ENCODE data around the gene BEST2. TPM values are rescaled to one million over a fixed set of nuclear protein-coding genes. Genes with fewer than 3 reads are reported as not detected.
"Not testable (repeated sequence)": the region's sequence is repeated elsewhere in the genome, so short reads cannot be mapped to it uniquely, and the experiment has no call there.

The BEST2 gene
- total RNA-seq, 4 donors from 2014 or later: not detected

GRCh38 chr19:12722566-12723380 lies 28.8 kb upstream of the BEST2 start:
- Histone ChIP-seq H3K36me3 (peaks cover 0 to 19% of the 10 kb centered on the region in 2 donors), H3K4me1 (peaks cover 0 to 57% (median 23%) of the 10 kb centered on the region in 3 donors), H3K27me3 (no peaks in the 10 kb centered on the region), H3K9me3 (no peaks in the 10 kb centered on the region), H3K27ac (peak overlapping the region; percentile 92 to 99 (median 96)), H3K4me3 (peak overlapping the region; percentile 90 to 92)
- TF ChIP-seq EP300 (IDR thresholded peaks at IDR 0.05): no peak
- peak; percentile 80 for TF ChIP-seq POLR2AphosphoS5 (IDR thresholded peaks at IDR 0.05)
- peak in 1 of 2 donors; percentile 20 for TF ChIP-seq POLR2A (IDR thresholded peaks at IDR 0.05)
- 1 to 2% methylated on average over 11 to 20 of the region's 32 CpGs for WGBS, 2 donors (ENCODE audit: low coverage in 1 of 2)
- ATAC-seq: peak; percentile 94

- H3K27ac ChIP-seq: peak overlapping the region; percentile 49 to 99 (median 90)
- TF ChIP-seq CTCF (IDR thresholded peaks at IDR 0.05) (no peak), POLR2AphosphoS5 (IDR thresholded peaks at IDR 0.05) (no peak), POLR2A (IDR thresholded peaks at IDR 0.05) (no peak), EP300 (IDR thresholded peaks at IDR 0.05) (no peak)
- WGBS, 2 donors (ENCODE audit: low coverage in 1 of 2): 0 to 2% methylated on average over 1 to 6 of the region's 7 CpGs
- H3K36me3 ChIP-seq: peaks cover 0 to 19% of the 10 kb centered on the region in 2 donors
- H3K4me3 ChIP-seq: peak overlapping the region; percentile 90 to 92
- H3K27me3 ChIP-seq: no peaks in the 10 kb centered on the region
- ATAC-seq: no peak
- peaks cover 0 to 52% (median 23%) of the 10 kb centered on the region in 3 donors for H3K4me1 ChIP-seq
- no peaks in the 10 kb centered on the region for H3K9me3 ChIP-seq
Measured at GRCh38 chr19:12723381-12723640, 28.3 kb upstream of the BEST2 start.

DNA sequence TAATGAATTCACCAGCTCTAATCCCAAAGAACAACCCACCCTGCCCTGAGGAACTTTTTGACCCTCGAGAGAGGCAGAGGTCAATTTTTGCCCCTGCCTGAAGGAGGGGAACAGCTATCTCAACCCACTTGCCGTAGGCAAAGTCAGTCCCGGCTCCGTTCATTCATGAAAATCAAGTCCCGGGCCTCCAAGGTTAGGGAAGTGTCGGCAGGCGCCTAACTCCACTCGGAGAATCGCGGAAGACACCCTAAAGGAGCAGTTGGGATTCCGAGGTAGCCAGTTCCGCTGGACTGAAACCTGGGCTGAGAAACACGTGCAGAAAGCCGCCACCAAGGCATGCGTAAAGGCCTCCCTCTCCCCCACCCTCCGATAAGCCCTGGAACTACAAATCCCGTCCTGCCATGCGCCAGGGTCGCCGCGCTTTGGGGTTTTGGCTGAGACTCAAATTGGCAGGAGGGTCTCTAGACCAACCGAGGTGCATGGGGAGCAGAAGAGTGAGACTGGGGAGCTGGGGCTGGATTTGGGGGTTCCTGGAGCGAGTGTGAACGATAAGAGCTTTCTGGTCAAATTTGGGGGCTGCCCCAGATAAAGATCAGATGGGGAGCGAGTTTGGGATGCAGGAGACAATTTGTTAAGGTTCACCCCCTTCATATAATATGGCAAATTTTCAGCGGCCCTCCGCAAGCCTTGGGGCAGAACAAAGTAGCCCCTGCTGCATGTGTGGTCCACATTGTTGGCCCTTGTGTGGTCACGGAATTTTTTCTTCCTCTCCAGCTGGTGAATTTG lies 27.8 kb upstream of the BEST2 start, which contains the start of gene TNPO2:
TSS of gene TNPO2 (minus strand) at position 292 of the 786 bp plus-strand sequence. CDS start 2,955 bp downstream, outside the sequence.
- H3K27me3 ChIP-seq: no peaks in the 10 kb centered on the region
- H3K4me1 ChIP-seq: peaks cover 0 to 47% (median 23%) of the 10 kb centered on the region in 3 donors
- H3K9me3 ChIP-seq: no peaks in the 10 kb centered on the region
- peak within 1 kb of the TSS; percentile 49 to 99 (median 90) for H3K27ac ChIP-seq
- 8 to 25% methylated on average over 4 to 5 of the region's 28 CpGs for WGBS, 2 donors (ENCODE audit: low coverage in 1 of 2)
- peaks cover 0 to 19% of the 10 kb centered on the region in 2 donors for H3K36me3 ChIP-seq
- no peak for TF ChIP-seq CTCF (IDR thresholded peaks at IDR 0.05)
- no peak for TF ChIP-seq EP300 (IDR thresholded peaks at IDR 0.05)
- TF ChIP-seq POLR2AphosphoS5 (IDR thresholded peaks at IDR 0.05): no peak
- TF ChIP-seq POLR2A (IDR thresholded peaks at IDR 0.05): no peak
- ATAC-seq: no peak
- H3K4me3 ChIP-seq: peak within 1 kb of the TSS; percentile 90 to 92

- H3K27ac ChIP-seq, H3K27me3 ChIP-seq, H3K4me3 ChIP-seq, H3K9me3 ChIP-seq, ATAC-seq: not testable (repeated sequence)
- peaks cover 0 to 32% of the 10 kb centered on the region in 2 donors for H3K36me3 ChIP-seq
- 82 to 97% methylated on average over 7 to 8 of the region's 10 CpGs for WGBS, 2 donors (ENCODE audit: low coverage in 1 of 2)
- peaks cover 0 to 34% (median 15%) of the 10 kb centered on the region in 3 donors for H3K4me1 ChIP-seq
Measured at GRCh38 chr19:12725612-12726011, 26.0 kb upstream of the BEST2 start.

- Histone ChIP-seq H3K27ac (no peak overlapping the region), H3K4me3 (no peak overlapping the region), H3K4me1 (peaks cover 0 to 38% (median 17%) of the 10 kb centered on the region in 3 donors), H3K36me3 (peaks cover 0 to 44% of the 10 kb centered on the region in 2 donors), H3K9me3 (no peaks in the 10 kb centered on the region), H3K27me3 (no peaks in the 10 kb centered on the region)
- TF ChIP-seq EP300 (IDR thresholded peaks at IDR 0.05): no peak
- no peak for TF ChIP-seq POLR2A (IDR thresholded peaks at IDR 0.05)
- no peak for TF ChIP-seq POLR2AphosphoS5 (IDR thresholded peaks at IDR 0.05)
- TF ChIP-seq CTCF (IDR thresholded peaks at IDR 0.05): no peak
- no peak for ATAC-seq
- 83 to 96% methylated on average over 1 to 2 of the region's 2 CpGs for WGBS, 2 donors (ENCODE audit: low coverage in 1 of 2)
Measured at GRCh38 chr19:12726988-12727316, 24.6 kb upstream of the BEST2 start.
